ENCODE data around the gene PPP3CB.

DNA sequence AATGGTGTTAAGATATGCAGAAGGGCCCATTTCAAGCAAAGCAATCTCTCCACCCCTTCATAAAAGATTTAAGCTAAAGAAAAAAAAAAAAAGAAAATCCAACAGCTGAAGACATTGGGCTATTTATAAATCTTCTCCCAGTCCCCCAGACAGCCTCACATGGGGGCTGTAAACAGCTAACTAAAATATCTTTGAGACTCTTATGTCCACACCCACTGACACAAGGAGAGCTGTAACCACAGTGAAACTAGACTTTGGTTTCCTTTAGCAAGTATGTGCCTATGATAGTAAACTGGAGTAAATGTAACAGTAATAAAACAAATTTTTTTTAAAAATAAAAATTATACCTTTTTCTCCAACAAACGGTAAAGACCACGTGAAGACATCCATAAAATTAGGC, 28.6 kb downstream of the PPP3CB start:
- no peak for TF ChIP-seq CTCF (conservative IDR thresholded peaks at IDR 0.05; ENCODE audit: low read depth in 2 of 2)
- TF ChIP-seq REST (IDR thresholded peaks at IDR 0.05; ENCODE audit: unreplicated experiment), result no peak
- no peak for TF ChIP-seq EZH2 (IDR thresholded peaks at IDR 0.05; ENCODE audit: low read depth, unreplicated experiment)
- no peak for TF ChIP-seq POLR2AphosphoS5 (IDR thresholded peaks at IDR 0.05; ENCODE audit: low read depth)
- TF ChIP-seq CREB1 (CRISPR knock-in tag; IDR thresholded peaks at IDR 0.05; ENCODE audit: low read depth), result no peak
- TF ChIP-seq, protein P1, sequence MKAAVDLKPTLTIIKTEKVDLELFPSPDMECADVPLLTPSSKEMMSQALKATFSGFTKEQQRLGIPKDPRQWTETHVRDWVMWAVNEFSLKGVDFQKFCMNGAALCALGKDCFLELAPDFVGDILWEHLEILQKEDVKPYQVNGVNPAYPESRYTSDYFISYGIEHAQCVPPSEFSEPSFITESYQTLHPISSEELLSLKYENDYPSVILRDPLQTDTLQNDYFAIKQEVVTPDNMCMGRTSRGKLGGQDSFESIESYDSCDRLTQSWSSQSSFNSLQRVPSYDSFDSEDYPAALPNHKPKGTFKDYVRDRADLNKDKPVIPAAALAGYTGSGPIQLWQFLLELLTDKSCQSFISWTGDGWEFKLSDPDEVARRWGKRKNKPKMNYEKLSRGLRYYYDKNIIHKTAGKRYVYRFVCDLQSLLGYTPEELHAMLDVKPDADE (IDR thresholded peaks at IDR 0.05), result no peak
- no peak for TF ChIP-seq EZH2phosphoT487 (IDR thresholded peaks at IDR 0.05; ENCODE audit: unreplicated experiment)
- no peak for TF ChIP-seq STAT1 (IDR thresholded peaks at IDR 0.05; ENCODE audit: unreplicated experiment)
- TF ChIP-seq NANOG (IDR thresholded peaks at IDR 0.05; ENCODE audit: borderline replicate concordance), result no peak
- TF ChIP-seq JUNB (IDR thresholded peaks at IDR 0.05; ENCODE audit: unreplicated experiment), result no peak
- no peak for TF ChIP-seq ZNF114 (CRISPR knock-in tag; IDR thresholded peaks at IDR 0.05)
- no peak for TF ChIP-seq ZNF462 (CRISPR knock-in tag; IDR thresholded peaks at IDR 0.05)

Measured in GM23338 (cell line).